WTC11 (cell line): ENCODE results near the gene ORMDL2. TPM values are rescaled to one million over a fixed set of nuclear protein-coding genes. Genes with fewer than 3 reads are reported as not detected.
A peak's percentile ranks its signal among the peaks of the same experiment; 100 is the strongest.

Source experiments
- ATAC-seq: fragments of 200-7000 bp; cut with Tn5 transposase; 2 replicates; pipeline ENCODE4 v1.10.0; 2021; ENCODE audit warnings: mild to moderate bottlenecking, moderate library complexity
- CTCF ChIA-PET: fragments of 300-600 bp; sonication (Branson Sonifier 250); formaldehyde crosslinking; loops from one replicate; lab custom pipeline; 2021; ENCODE audit warnings: antibody characterized with exemption; lab: Charles Lee
- POLR2A ChIA-PET: fragments of 350-600 bp; sonication (Branson Sonifier 250); formaldehyde crosslinking; loops from one replicate; lab custom pipeline; 2021; ENCODE audit warnings: antibody characterized with exemption; lab: Charles Lee
- DNase-seq: peaks from one replicate; pipeline ENCODE4 v3.0.0; 2021; ENCODE audit warnings: low spot score
- H3K27ac Mint-ChIP-seq: 2 replicates; pipeline ENCODE4 v1.8.0; 2021; ENCODE audit warnings: mixed read lengths
- H3K27me3 Mint-ChIP-seq: 2 replicates; pipeline ENCODE4 v1.8.0; 2021; ENCODE audit warnings: low read depth, mild to moderate bottlenecking, moderate library complexity, mixed read lengths
- H3K36me3 Mint-ChIP-seq: 2 replicates; pipeline ENCODE4 v1.8.0; 2021; ENCODE audit warnings: mixed read lengths
- H3K4me1 Mint-ChIP-seq: 2 replicates; pipeline ENCODE4 v1.8.0; 2022; ENCODE audit warnings: mixed read lengths
- H3K4me3 Mint-ChIP-seq: 2 replicates; pipeline ENCODE4 v1.8.0; 2021; ENCODE audit warnings: mild to moderate bottlenecking, moderate library complexity, mixed read lengths
- H3K9me3 Mint-ChIP-seq: 2 replicates; pipeline ENCODE4 v1.8.0; 2021; ENCODE audit warnings: mixed read lengths
- AR ChIP-seq: fragments of 250-450 bp; sonication (Bioruptor Pico); IDR thresholded peaks from 2 replicates; pipeline ENCODE4 v1.9.0; 2021; ENCODE audit warnings: mild to moderate bottlenecking
- ATF1 ChIP-seq: sonication (generic); formaldehyde crosslinking; IDR thresholded peaks from 2 replicates; pipeline ENCODE4 v1.8.1; 2023; ENCODE audit warnings: mild to moderate bottlenecking, moderate library complexity, missing genetic modification reagents
- ELF4 ChIP-seq: sonication (generic); formaldehyde crosslinking; IDR thresholded peaks from 2 replicates; pipeline ENCODE4 v1.8.1; 2022; ENCODE audit warnings: low read depth, mild to moderate bottlenecking, moderate library complexity, missing genetic modification reagents
- ERG ChIP-seq: fragments of 250-450 bp; sonication (Bioruptor Pico); IDR thresholded peaks from 2 replicates; pipeline ENCODE4 v1.8.0; 2021; ENCODE audit warnings: mild to moderate bottlenecking
- FOXK1 ChIP-seq: sonication (generic); formaldehyde crosslinking; IDR thresholded peaks from 2 replicates; pipeline ENCODE4 v1.8.0; 2022; ENCODE audit warnings: mild to moderate bottlenecking, moderate library complexity, missing genetic modification reagents
- PRDM15 ChIP-seq: sonication (generic); formaldehyde crosslinking; IDR thresholded peaks from 2 replicates; pipeline ENCODE4 v1.8.0; 2022; ENCODE audit warnings: missing genetic modification reagents
- SMAD4 ChIP-seq: sonication (generic); formaldehyde crosslinking; IDR thresholded peaks from 2 replicates; pipeline ENCODE4 v1.8.0; 2022; ENCODE audit warnings: mild to moderate bottlenecking, missing genetic modification reagents
- SP1 ChIP-seq: sonication (generic); formaldehyde crosslinking; conservative IDR thresholded peaks from 2 replicates; pipeline ENCODE4 v1.8.1; 2022; ENCODE audit warnings: missing genetic modification reagents
- TEAD4 ChIP-seq: sonication (generic); formaldehyde crosslinking; IDR thresholded peaks from 2 replicates; pipeline ENCODE4 v1.8.0; 2022; ENCODE audit warnings: mild to moderate bottlenecking, missing genetic modification reagents
- USF1 ChIP-seq: sonication (generic); formaldehyde crosslinking; IDR thresholded peaks from 2 replicates; pipeline ENCODE4 v1.8.0; 2022; ENCODE audit warnings: mild to moderate bottlenecking, missing genetic modification reagents
- USF2 ChIP-seq: sonication (generic); formaldehyde crosslinking; IDR thresholded peaks from 2 replicates; pipeline ENCODE4 v1.8.1; 2023; ENCODE audit warnings: mild to moderate bottlenecking, missing genetic modification reagents, moderate library complexity
- ZNF232 ChIP-seq: sonication (generic); formaldehyde crosslinking; IDR thresholded peaks from 2 replicates; pipeline ENCODE4 v1.8.0; 2022; ENCODE audit warnings: mild to moderate bottlenecking, missing genetic modification reagents
- ZNF281 ChIP-seq: sonication (generic); formaldehyde crosslinking; IDR thresholded peaks from 2 replicates; pipeline ENCODE4 v1.8.0; 2023; ENCODE audit warnings: mild to moderate bottlenecking, missing genetic modification reagents
- ZNF317 ChIP-seq: sonication (generic); formaldehyde crosslinking; IDR thresholded peaks from 2 replicates; pipeline ENCODE4 v1.8.1; 2023; ENCODE audit warnings: low read depth, mild to moderate bottlenecking, moderate library complexity, missing genetic modification reagents, borderline replicate concordance
- ZNF396 ChIP-seq: fragments of 250-450 bp; sonication (Bioruptor Pico); IDR thresholded peaks from 2 replicates; pipeline ENCODE4 v1.8.0; 2021; ENCODE audit warnings: mild to moderate bottlenecking, moderate library complexity, borderline replicate concordance
- ZNF416 ChIP-seq: fragments of 250-450 bp; sonication (Bioruptor Pico); IDR thresholded peaks from 2 replicates; pipeline ENCODE4 v1.9.0; 2021; ENCODE audit warnings: mild to moderate bottlenecking, inconsistent platforms
- ZSCAN18 ChIP-seq: fragments of 250-450 bp; sonication (Bioruptor Pico); IDR thresholded peaks from 2 replicates; pipeline ENCODE4 v2.1.2; 2022; ENCODE audit warnings: mild to moderate bottlenecking, moderate library complexity
- total RNA-seq: library from RNA; stranded (reverse); gene quantifications from 3 replicates; pipeline ENCODE4 v1.2.3, GENCODE V29; 2021

The ORMDL2 gene
- total RNA-seq, 1 experiment from 2014 or later: 32.9 TPM

- TF ChIP-seq ZSCAN18 (CRISPR knock-in tag): no peak
- no peak for TF ChIP-seq ERG (CRISPR knock-in tag)
- no peak for TF ChIP-seq ZNF281
- no peak for TF ChIP-seq ZNF232 (CRISPR knock-in tag)
- no peak for TF ChIP-seq SP1 (CRISPR knock-in tag)
- no peak for TF ChIP-seq TEAD4 (CRISPR knock-in tag)
- no peak for TF ChIP-seq USF1 (CRISPR knock-in tag)
- TF ChIP-seq AR (CRISPR knock-in tag): no peak
- TF ChIP-seq PRDM15 (CRISPR knock-in tag): no peak
- no peak for TF ChIP-seq ZNF396 (CRISPR knock-in tag)
- TF ChIP-seq ELF4 (CRISPR knock-in tag): no peak
- no peak for TF ChIP-seq ZNF416
Measured at GRCh38 chr12:55828357-55828756, 10.5 kb downstream of the ORMDL2 start (continued).

GRCh38 chr12:55829967-55830600, 12.2 kb downstream of the ORMDL2 start:
- Mint-ChIP-seq H3K27ac (peak overlapping the region; percentile 99), H3K4me1 (peaks cover 35% of the 10 kb centered on the region), H3K9me3 (no peaks in the 10 kb centered on the region), H3K4me3 (peak overlapping the region; percentile 97), H3K27me3 (no peaks in the 10 kb centered on the region), H3K36me3 (peaks cover 3% of the 10 kb centered on the region)
- POLR2A ChIA-PET: interaction anchor here (0.7 to 3.3 kb wide), 20 partner anchors 9 to 530 kb away, joined by 3 to 64 read pairs (median 4); partner anchors contain the start of genes DGKA, ESYT1, ITGA7 and MMP19
- 0 out of 2 replicates have a peak, but pooled peaks have one; percentile 22 for TF ChIP-seq SP1 (CRISPR knock-in tag)
- peak; percentile 6; the same call in 1 of the 2 replicates for TF ChIP-seq USF2 (CRISPR knock-in tag)
- TF ChIP-seq SMAD4: no peak
- TF ChIP-seq FOXK1 (CRISPR knock-in tag): 0 out of 2 replicates have a peak, but pooled peaks have one; percentile 18
- TF ChIP-seq ZNF317 (CRISPR knock-in tag): 0 out of 2 replicates have a peak, but pooled peaks have one; percentile 5
- TF ChIP-seq ATF1 (CRISPR knock-in tag): no peak
- ATAC-seq (peak; percentile 1), DNase-seq (peak; percentile 47)
- CTCF ChIA-PET: interaction anchor here (0.6 to 3.7 kb wide), 23 partner anchors 9 to 807 kb away, joined by 3 to 58 read pairs (median 4); partner anchors contain the start of genes BLOC1S1, CD63, DGKA and GDF11
